ENCODE results near the gene MTF2.

Gene MTF2

GRCh38 chr1:93180723-93181613 lies 101.9 kb downstream of the MTF2 start, which contains the start of gene CCDC18:
CCDC18 (plus strand) TSS chr1:93180724; CDS start chr1:93183362, 2,638 bp downstream.
- Histone ChIP-seq H3K27me3 (ENCODE audit: insufficient read depth, poor library complexity, severe bottlenecking) (no peaks in the 10 kb centered on the region), H3K4me3 (replicated peaks; ENCODE audit: insufficient read depth, low read length) (peak within 1 kb of the TSS; percentile 88)
- peak in 1 of 2 experiments; percentile 64 for DNase-seq (ENCODE audit: low read depth in 1 of 2, low spot score in 1 of 2)

DNA sequence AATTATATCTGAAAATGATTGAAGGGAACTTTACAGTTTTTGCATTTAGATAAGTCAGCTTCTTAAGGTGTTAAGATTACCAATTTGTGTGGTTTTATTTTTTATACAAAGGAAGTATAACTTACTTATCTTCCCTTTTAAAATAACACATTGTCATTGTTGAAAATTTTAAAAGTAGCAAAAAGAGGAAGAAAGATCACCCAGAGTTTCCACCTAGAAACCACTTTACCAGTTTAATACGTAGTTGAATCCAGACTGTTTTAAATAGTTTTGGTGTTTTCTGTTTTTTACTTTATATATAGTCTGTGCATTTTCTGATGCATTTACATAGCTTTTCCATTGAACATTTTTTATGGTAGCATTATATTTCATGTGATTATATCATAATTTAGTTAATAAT lies 107.6 kb downstream of the MTF2 start:
- no peaks in the 10 kb centered on the region for H3K27me3 ChIP-seq (ENCODE audit: insufficient read depth, poor library complexity, severe bottlenecking)
- H3K4me3 ChIP-seq (replicated peaks; ENCODE audit: insufficient read depth, low read length), result no peak overlapping the region
- TF ChIP-seq GABPA (IDR thresholded peaks at IDR 0.05; ENCODE audit: low read depth) (no peak), CTCF (IDR thresholded peaks at IDR 0.05; ENCODE audit: insufficient read depth, low read length) (no peak), POLR2AphosphoS5 (IDR thresholded peaks at IDR 0.05; ENCODE audit: low read depth) (no peak)
- H3K27ac ChIP-seq (replicated peaks), result peak overlapping the region; percentile 55
- no peak for DNase-seq (ENCODE audit: low read depth in 1 of 2, low spot score in 1 of 2)

More at GRCh38 chr1:93180723-93181613, 101.9 kb downstream of the MTF2 start, which contains the start of gene CCDC18:
- peak within 1 kb of the TSS; percentile 97 for H3K27ac ChIP-seq (replicated peaks)
- TF ChIP-seq, protein P1, sequence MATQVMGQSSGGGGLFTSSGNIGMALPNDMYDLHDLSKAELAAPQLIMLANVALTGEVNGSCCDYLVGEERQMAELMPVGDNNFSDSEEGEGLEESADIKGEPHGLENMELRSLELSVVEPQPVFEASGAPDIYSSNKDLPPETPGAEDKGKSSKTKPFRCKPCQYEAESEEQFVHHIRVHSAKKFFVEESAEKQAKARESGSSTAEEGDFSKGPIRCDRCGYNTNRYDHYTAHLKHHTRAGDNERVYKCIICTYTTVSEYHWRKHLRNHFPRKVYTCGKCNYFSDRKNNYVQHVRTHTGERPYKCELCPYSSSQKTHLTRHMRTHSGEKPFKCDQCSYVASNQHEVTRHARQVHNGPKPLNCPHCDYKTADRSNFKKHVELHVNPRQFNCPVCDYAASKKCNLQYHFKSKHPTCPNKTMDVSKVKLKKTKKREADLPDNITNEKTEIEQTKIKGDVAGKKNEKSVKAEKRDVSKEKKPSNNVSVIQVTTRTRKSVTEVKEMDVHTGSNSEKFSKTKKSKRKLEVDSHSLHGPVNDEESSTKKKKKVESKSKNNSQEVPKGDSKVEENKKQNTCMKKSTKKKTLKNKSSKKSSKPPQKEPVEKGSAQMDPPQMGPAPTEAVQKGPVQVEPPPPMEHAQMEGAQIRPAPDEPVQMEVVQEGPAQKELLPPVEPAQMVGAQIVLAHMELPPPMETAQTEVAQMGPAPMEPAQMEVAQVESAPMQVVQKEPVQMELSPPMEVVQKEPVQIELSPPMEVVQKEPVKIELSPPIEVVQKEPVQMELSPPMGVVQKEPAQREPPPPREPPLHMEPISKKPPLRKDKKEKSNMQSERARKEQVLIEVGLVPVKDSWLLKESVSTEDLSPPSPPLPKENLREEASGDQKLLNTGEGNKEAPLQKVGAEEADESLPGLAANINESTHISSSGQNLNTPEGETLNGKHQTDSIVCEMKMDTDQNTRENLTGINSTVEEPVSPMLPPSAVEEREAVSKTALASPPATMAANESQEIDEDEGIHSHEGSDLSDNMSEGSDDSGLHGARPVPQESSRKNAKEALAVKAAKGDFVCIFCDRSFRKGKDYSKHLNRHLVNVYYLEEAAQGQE (IDR thresholded peaks at IDR 0.05; ENCODE audit: insufficient replicate concordance, low read depth), result peak; percentile 50
- TF ChIP-seq GABPA (IDR thresholded peaks at IDR 0.05; ENCODE audit: low read depth) (no peak), SPI1 (IDR thresholded peaks at IDR 0.05; ENCODE audit: borderline replicate concordance, low read depth) (peak; percentile 36; the same call in 1 of the 2 replicates), CTCF (IDR thresholded peaks at IDR 0.05; ENCODE audit: insufficient read depth, low read length) (no peak), POLR2AphosphoS5 (IDR thresholded peaks at IDR 0.05; ENCODE audit: low read depth) (peak; percentile 72)
